GM13976 (cell line): Measurements from ENCODE around the gene NR2F1-AS1.

ENCODE experiments used
- DNase-seq: peaks from one replicate; pipeline ENCODE4 v3.0.0; 2012; ENCODE audit warnings: low spot score
- CTCF ChIP-seq: IDR thresholded peaks from 2 replicates; pipeline ENCODE4 v1.5.1; 2012; ENCODE audit warnings: borderline replicate concordance, mild to moderate bottlenecking; ENCODE audit not compliant: insufficient read depth; ENCODE audit errors: extremely low read depth, missing control alignments, control extremely low read depth
- in situ Hi-C: fragments of 300-500 bp; cut with MboI; formaldehyde crosslinking; loops from one replicate; pipeline ENCODE4 v1.12.0; 2022; ENCODE audit warnings: low sequenced_read_pairs, mixed read lengths, inconsistent platforms; ENCODE audit not compliant: unreplicated experiment

NR2F1-AS1 gene

GRCh38 chr5:93404246-93404645 is 176.8 kb downstream of the NR2F1-AS1 start:
- in situ Hi-C loops = no loop called here
- DNase-seq = no peak
- TF ChIP-seq CTCF = no peak

GRCh38 chr5:93403141-93403928 is 177.7 kb downstream of the NR2F1-AS1 start:
- no peak for DNase-seq
- no peak for TF ChIP-seq CTCF
- in situ Hi-C loops = no loop called here

GRCh38 chr5:93402451-93402850 is 178.6 kb downstream of the NR2F1-AS1 start:
- TF ChIP-seq CTCF = no peak
- DNase-seq = no peak
- in situ Hi-C loops = no loop called here

- no peak for TF ChIP-seq CTCF
- DNase-seq = no peak
- in situ Hi-C loops = no loop called here
Observed at GRCh38 chr5:93401634-93402213, 179.3 kb downstream of the NR2F1-AS1 start.

- no peak for DNase-seq
- in situ Hi-C loops = no loop called here
- no peak for TF ChIP-seq CTCF
Observed at GRCh38 chr5:93399675-93400074, 181.3 kb downstream of the NR2F1-AS1 start.

- no peak for TF ChIP-seq CTCF
- no peak for DNase-seq
- in situ Hi-C loops = no loop called here
Observed at GRCh38 chr5:93395971-93396379, 185.0 kb downstream of the NR2F1-AS1 start.

GRCh38 chr5:93395010-93395409 is 186.0 kb downstream of the NR2F1-AS1 start:
- no peak for DNase-seq
- no peak for TF ChIP-seq CTCF
- in situ Hi-C loops = no loop called here
